K562 (cell line): ENCODE results near the gene LBP. TPM values are rescaled to one million over a fixed set of nuclear protein-coding genes. Genes with fewer than 3 reads are reported as not detected.

Experiments used
- ATAC-seq: fragments of 200-7000 bp; cut with Tn5 transposase; 3 replicates; pipeline ENCODE4 v1.9.1; 2020; ENCODE audit warnings: moderate library complexity
- BruUV-seq: library from RNA; stranded (reverse); fragments of 400-500 nt; replicated peaks from 2 replicates; lab custom pipeline; 2021; lab: Mats Ljungman, UMichigan
- CTCF ChIA-PET: fragments of 300-600 bp; formaldehyde crosslinking; extraction: SDS; loops from one replicate; lab custom pipeline; 2021; ENCODE audit warnings: low intra/inter-chr PET ratio; lab: Yijun Ruan, JAX
- POLR2A ChIA-PET: fragments of 300-600, 350-650 bp; sonication (Branson Sonifier 250); formaldehyde crosslinking; extraction: SDS; loops from one replicate; lab custom pipeline; 2021; ENCODE audit warnings: antibody characterized with exemption, inconsistent platforms; lab: Yijun Ruan, JAX
- DNase-seq, 4 experiments: peaks; one replicate each; pipeline versions ENCODE4 v3.0.0 to v3.0.0-alpha.2; 2011 to 2018; ENCODE audit warnings: low spot score in 3 of 4, mixed read lengths in 3 of 4; ENCODE audit errors: extremely low read depth in 1 of 4
- FAIRE-seq: peaks from 2 replicates; lab custom pipeline; 2011; peaks lifted over from hg19 to GRCh38; lab: Jason Lieb, UNC
- H2AFZ ChIP-seq: 2 replicates; pipeline ENCODE4 v1.6.0; 2011; ENCODE audit warnings: low read depth, low read length, control low read depth, inconsistent platforms
- H3K27ac ChIP-seq: fragments of 200-600 bp; 3 replicates; pipeline ENCODE4 v1.8.0; 2011; ENCODE audit warnings: low read depth, mild to moderate bottlenecking, control low read depth, inconsistent platforms, low read length, moderate library complexity, mixed read lengths; ENCODE audit errors: extremely low read depth
- H3K27me3 ChIP-seq, 2 experiments: fragments of 300-600 bp in 1 of 2; 2 replicates in 1 of 2; 3 replicates in 1 of 2; pipeline versions ENCODE4 v1.6.0 to v1.8.0; 2011; ENCODE audit warnings: inconsistent platforms in 2 of 2, low read length in 2 of 2, mild to moderate bottlenecking in 1 of 2, mixed read lengths in 1 of 2, moderate library complexity in 1 of 2; ENCODE audit not compliant: control insufficient read depth in 2 of 2, insufficient read depth in 2 of 2
- H3K36me3 ChIP-seq: fragments of 300-600 bp; 3 replicates; pipeline ENCODE4 v1.8.0; 2011; ENCODE audit warnings: mild to moderate bottlenecking, low read length, inconsistent platforms; ENCODE audit not compliant: control insufficient read depth, insufficient read depth
- H3K4me1 ChIP-seq, 2 experiments: fragments of 200-600 bp in 1 of 2; replicated peaks in 1 of 2; 2 replicates in 1 of 2; 3 replicates in 1 of 2; pipeline versions ENCODE4 v1.5.1 to v1.8.0; 2011; ENCODE audit warnings: inconsistent platforms in 2 of 2, low read length in 2 of 2, mild to moderate bottlenecking in 1 of 2, mixed read lengths in 1 of 2, moderate library complexity in 1 of 2; ENCODE audit not compliant: control insufficient read depth in 2 of 2, insufficient read depth in 2 of 2
- H3K4me2 ChIP-seq: 2 replicates; pipeline ENCODE4 v1.6.1; 2011; ENCODE audit warnings: low read length, control low read depth, inconsistent platforms, mixed read lengths; ENCODE audit not compliant: insufficient read depth
- H3K4me3 ChIP-seq: fragments of 200-600 bp; sonication (generic), shearing (Covaris generic); 2 replicates; pipeline ENCODE4 v1.5.1; 2016; ENCODE audit warnings: control low read depth, inconsistent platforms
- H3K79me2 ChIP-seq: fragments of 200-600 bp; 3 replicates; pipeline ENCODE4 v1.8.0; 2011; ENCODE audit warnings: low read length, inconsistent platforms; ENCODE audit not compliant: control insufficient read depth, insufficient read depth
- H3K9ac ChIP-seq, 2 experiments: 2 replicates each; pipeline versions ENCODE4 v1.6.0 to v1.6.1; 2011; ENCODE audit warnings: low read depth in 2 of 2, low read length in 2 of 2, control low read depth in 1 of 2, inconsistent platforms in 1 of 2, mild to moderate bottlenecking in 1 of 2, mixed read lengths in 1 of 2; ENCODE audit not compliant: insufficient read depth in 1 of 2
- H3K9me1 ChIP-seq: one replicate; pipeline ENCODE4 v1.6.0; 2011; ENCODE audit warnings: inconsistent platforms, mild to moderate bottlenecking, low read length, moderate library complexity; ENCODE audit not compliant: control insufficient read depth, insufficient read depth
- H3K9me3 ChIP-seq: replicated peaks from 2 replicates; pipeline ENCODE4 v1.5.1; 2011; ENCODE audit warnings: low read depth, low read length, inconsistent platforms; ENCODE audit not compliant: control insufficient read depth, insufficient read depth
- H4K20me1 ChIP-seq: replicated peaks from 2 replicates; pipeline ENCODE4 v1.6.1; 2011; ENCODE audit warnings: low read length, inconsistent platforms, mixed read lengths; ENCODE audit not compliant: control insufficient read depth, insufficient read depth
- CHCHD3 ChIP-seq: fragments of 250-450 bp; sonication (Bioruptor Pico); IDR thresholded peaks from 2 replicates; pipeline ENCODE4 v2.1.2; 2022; ENCODE audit warnings: mild to moderate bottlenecking
- DPF2 ChIP-seq: fragments of 450-650 bp; IDR thresholded peaks from 2 replicates; pipeline ENCODE4 v1.6.1; 2016
- E2F6 ChIP-seq, 2 experiments: IDR thresholded peaks; 2 replicates each; pipeline ENCODE4 v1.6.1; 2011; ENCODE audit warnings: borderline replicate concordance in 1 of 2, control low read depth in 1 of 2, low read depth in 1 of 2, low read length in 1 of 2, mild to moderate bottlenecking in 1 of 2, mixed read lengths in 1 of 2, moderate library complexity in 1 of 2; ENCODE audit not compliant: insufficient read depth in 1 of 2, insufficient read length in 1 of 2, poor library complexity in 1 of 2, severe bottlenecking in 1 of 2; ENCODE audit errors: extremely low read depth in 1 of 2
- FOXJ3 ChIP-seq: sonication (generic); formaldehyde crosslinking; IDR thresholded peaks from 2 replicates; pipeline ENCODE4 v1.4.0; 2020; ENCODE audit warnings: mild to moderate bottlenecking, missing genetic modification reagents
- HMGN3 ChIP-seq: IDR thresholded peaks from 2 replicates; pipeline ENCODE4 v1.6.1; 2011; ENCODE audit warnings: borderline replicate concordance, low read depth, mild to moderate bottlenecking, mixed read lengths, low read length; ENCODE audit not compliant: insufficient read length; ENCODE audit errors: extremely low read depth
- KDM1A ChIP-seq, 2 experiments: fragments of 450-650 bp; IDR thresholded peaks; 2 replicates each; pipeline ENCODE4 v1.6.1; 2016; ENCODE audit warnings: mild to moderate bottlenecking in 2 of 2
- MAFG ChIP-seq: fragments of 450-650 bp; conservative IDR thresholded peaks from 2 replicates; pipeline ENCODE4 v1.6.1; 2016; ENCODE audit warnings: missing genetic modification characterization, missing compliant biosample characterization
- MTA3 ChIP-seq: fragments of 450-650 bp; formaldehyde crosslinking; IDR thresholded peaks from 2 replicates; pipeline ENCODE4 v1.6.1; 2017; ENCODE audit warnings: mild to moderate bottlenecking, borderline replicate concordance
- PHF21A ChIP-seq: fragments of 450-650 bp; IDR thresholded peaks from 2 replicates; pipeline ENCODE4 v1.6.1; 2017; ENCODE audit warnings: low read depth, borderline replicate concordance
- RBM17 ChIP-seq: fragments of 200-400 bp; formaldehyde crosslinking; IDR thresholded peaks from 2 replicates; pipeline ENCODE4 v1.6.1; 2017; ENCODE audit warnings: low read depth, mild to moderate bottlenecking, low read length, borderline replicate concordance
- RBM22 ChIP-seq: fragments of 200-400 bp; formaldehyde crosslinking; IDR thresholded peaks from 2 replicates; pipeline ENCODE4 v1.6.1; 2018; ENCODE audit warnings: low read length, low read depth; ENCODE audit not compliant: poor library complexity, severe bottlenecking
- RCOR1 ChIP-seq, 2 experiments: IDR thresholded peaks; 2 replicates each; pipeline ENCODE4 v1.6.1; 2012; ENCODE audit warnings: low read depth in 2 of 2, low read length in 2 of 2, borderline replicate concordance in 1 of 2, improper control_type of control experiment in 1 of 2
- RFX1 ChIP-seq: fragments of 450-650 bp; IDR thresholded peaks from 2 replicates; pipeline ENCODE4 v1.6.1; 2016; ENCODE audit warnings: mild to moderate bottlenecking, moderate library complexity
- TCFL5 ChIP-seq: fragments of 250-450 bp; sonication (Bioruptor Pico); conservative IDR thresholded peaks from 2 replicates; pipeline ENCODE4 v1.6.1; 2021; ENCODE audit warnings: mild to moderate bottlenecking, moderate library complexity, matching md5 sums
- ZNF3 ChIP-seq: fragments of 250-450 bp; sonication (Bioruptor Pico); IDR thresholded peaks from 2 replicates; pipeline ENCODE4 v1.5.0; 2021; ENCODE audit warnings: mild to moderate bottlenecking, moderate library complexity
- ZNF384 ChIP-seq: IDR thresholded peaks from 2 replicates; pipeline ENCODE4 v1.6.1; 2012; ENCODE audit warnings: low read depth, low read length, improper control_type of control experiment
- ZNF398 ChIP-seq: fragments of 250-450 bp; sonication (Bioruptor Pico); IDR thresholded peaks from 2 replicates; pipeline ENCODE4 v1.8.0; 2021; ENCODE audit warnings: moderate library complexity, mild to moderate bottlenecking, inconsistent platforms
- ZNF584 ChIP-seq: fragments of 200-800 bp; sonication (Bioruptor generic); IDR thresholded peaks from 2 replicates; pipeline ENCODE4 v1.6.1; 2016; ENCODE audit warnings: low read depth, mild to moderate bottlenecking, missing genetic modification characterization, missing compliant biosample characterization
- ZNF699 ChIP-seq: fragments of 250-450 bp; sonication (Bioruptor Pico); IDR thresholded peaks from 2 replicates; pipeline ENCODE4 v1.8.0; 2021; ENCODE audit warnings: mild to moderate bottlenecking, moderate library complexity; ENCODE audit not compliant: insufficient replicate concordance
- WGBS: fragments of 100-300 bp; shearing (Covaris generic); methylation state at CpG from one replicate; pipeline ENCODE4 v1.1.6; 2016; ENCODE audit warnings: low coverage, mixed read lengths; ENCODE audit not compliant: insufficient coverage; ENCODE audit errors: missing lambda C conversion rate; 5-methylcytosine and 5-hydroxymethylcytosine counted together
- in situ Hi-C: fragments of 300-500 bp; cut with MboI; formaldehyde crosslinking; loops from 4 replicates; pipeline ENCODE4 v1.15.0; 2018; ENCODE audit warnings: inconsistent platforms, mixed read lengths
- intact Hi-C: fragments of 100-400 bp; cut with micrococcal nuclease; formaldehyde crosslinking; loops from 2 replicates; pipeline ENCODE4 v1.14.2; 2022
- polyA plus RNA-seq, 8 experiments: library from polyadenylated mRNA; depleted of rRNA in 4 of 8; stranded (reverse) in 5 of 8; unstranded in 3 of 8; fragments of >200 nt; fragmentation: Nextera tagmentation in 2 of 8; fragmentation: Illumina TruSeq in 1 of 8; extraction: Ambion mirVana in 2 of 8; extraction: Trizol in 1 of 8; gene quantifications; 2 replicates each; pipeline versions ENCODE4 v1.2.1 to v1.2.3, GENCODE V29; 2011 to 2014; ENCODE audit warnings: inconsistent platforms in 1 of 8, missing spikeins in 1 of 8
- total RNA-seq, 7 experiments: library from RNA; depleted of rRNA in 6 of 7; stranded (reverse); fragments of >200 nt in 6 of 7; fragmentation: Illumina TruSeq in 2 of 7; extraction: Trizol in 2 of 7; gene quantifications; 2 replicates each; pipeline versions ENCODE4 v1.2.1 to v1.2.3, GENCODE V29; 2011 to 2021; ENCODE audit warnings: low replicate concordance in 1 of 7

Gene LBP
- total and polyA plus RNA-seq, 9 of the 15 experiments (the other 6 are each of a cell fraction or from before 2014, with no cell fraction given): 0.06 to 0.31 (median 0.09) TPM; not detected in 3

GRCh38 chr20:38302786-38303185, 43.5 kb upstream of the LBP start:
- in situ Hi-C loops (no loop called here), intact Hi-C loops (no loop called here)
- H3K79me2 ChIP-seq: no peaks in the 10 kb centered on the region
- no TSS peak for BruUV-seq
- no peak overlapping the region for H3K4me3 ChIP-seq
- CTCF ChIA-PET: no interaction called here
- H3K9ac ChIP-seq: no peak overlapping the region
- POLR2A ChIA-PET: interaction anchor here (0.8 kb wide), 1 partner anchor 10 kb away, joined by 3 read pairs; no protein-coding TSS in a partner anchor
- no peaks in the 10 kb centered on the region for H3K36me3 ChIP-seq
- peaks cover 3% of the 10 kb centered on the region; the same call in 1 of the 2 replicates for H4K20me1 ChIP-seq
- no peak overlapping the region for H2AFZ ChIP-seq
- no peak for TF ChIP-seq CHCHD3 (CRISPR knock-in tag)
- TF ChIP-seq DPF2: no peak
- peak; percentile 69 for TF ChIP-seq RFX1
- TF ChIP-seq KDM1A (IDR thresholded peaks at IDR 0.05): 0 out of 4 replicates have a peak, but pooled peaks of 1 of the 2 experiments have one; percentile 14
- no peak for TF ChIP-seq RBM22
- TF ChIP-seq ZNF3 (CRISPR knock-in tag): no peak
- no peak for TF ChIP-seq ZNF384
- no peak for TF ChIP-seq FOXJ3 (CRISPR knock-in tag)
- no peak for TF ChIP-seq PHF21A
- no peak for TF ChIP-seq ZNF699
- peak in 1 of 2 experiments; percentile 56; a peak in 1 of 4 replicates for TF ChIP-seq RCOR1 (IDR thresholded peaks at IDR 0.05; ENCODE audit: borderline replicate concordance in 1 of 2, low read depth in 2 of 2, low read length in 2 of 2)
- TF ChIP-seq HMGN3: no peak
- no peak for TF ChIP-seq ZNF584
- no peak for TF ChIP-seq RBM17
- no peak for TF ChIP-seq TCFL5 (CRISPR knock-in tag)
- TF ChIP-seq E2F6 (IDR thresholded peaks at IDR 0.05; ENCODE audit: borderline replicate concordance in 1 of 2, extremely low read depth in 1 of 2, insufficient read depth in 1 of 2, insufficient read length in 1 of 2, low read depth in 1 of 2, low read length in 1 of 2, poor library complexity in 1 of 2, severe bottlenecking in 1 of 2): no peak
- no peak for TF ChIP-seq MTA3
- no peak for TF ChIP-seq MAFG (tag)
- no peak for TF ChIP-seq ZNF398 (CRISPR knock-in tag)
- peak in 2 of 4 experiments; percentile 24 to 38 for DNase-seq
- peaks cover 0 to 6% of the 10 kb centered on the region in 2 experiments; a peak in 1 of 5 replicates for H3K4me1 ChIP-seq
- no peak overlapping the region for H3K27ac ChIP-seq
- FAIRE-seq: no peak
- ATAC-seq: no peak
- H3K9me3 ChIP-seq: no peaks in the 10 kb centered on the region
- WGBS: 4% methylated on average over 10 of the region's 11 CpGs
- no peak overlapping the region for H3K4me2 ChIP-seq
- H3K27me3 ChIP-seq: peaks cover 7 to 37% of the 10 kb centered on the region in 2 experiments; a peak in 4 of 5 replicates
- H3K9me1 ChIP-seq: no peaks in the 10 kb centered on the region
